SK-N-SH (cell line): ENCODE measurements around the gene GMPPB. TPM values are rescaled to one million over a fixed set of nuclear protein-coding genes. Genes with fewer than 3 reads are reported as not detected.

Source experiments
- CTCF ChIA-PET: fragments of 300-600, 350-600 bp; formaldehyde crosslinking; extraction: SDS; loops from one replicate; lab custom pipeline; 2021; lab: Yijun Ruan, JAX
- POLR2A ChIA-PET: fragments of 350-600 bp; sonication (Branson Sonifier 250); formaldehyde crosslinking; extraction: SDS; loops from one replicate; lab custom pipeline; 2020; ENCODE audit warnings: antibody characterized with exemption, inconsistent platforms; lab: Yijun Ruan, JAX
- DNase-seq: peaks from one replicate; pipeline ENCODE4 v3.0.0; 2012
- H2AFZ ChIP-seq: fragments of 200-600 bp; sonication (generic); 2 replicates; pipeline ENCODE4 v1.8.1; 2016; ENCODE audit warnings: antibody characterized with exemption, mild to moderate bottlenecking, low read depth
- H3F3A ChIP-seq: fragments of 200-600 bp; sonication (generic); replicated peaks from 2 replicates; pipeline ENCODE3; 2016; ENCODE audit warnings: antibody characterized with exemption, mild to moderate bottlenecking; ENCODE audit not compliant: insufficient read depth
- H3K27ac ChIP-seq, 2 experiments: fragments of 200-500 bp in 1 of 2; fragments of 200-600 bp in 1 of 2; sonication (Bioruptor generic) in 1 of 2; sonication (generic), shearing (Covaris generic) in 1 of 2; 2 replicates each; pipeline versions ENCODE4 v1.5.1 to v1.6.1; 2014 to 2016; ENCODE audit warnings: low read depth in 2 of 2, inconsistent platforms in 1 of 2, low read length in 1 of 2, mild to moderate bottlenecking in 1 of 2, mixed read lengths in 1 of 2
- H3K27me3 ChIP-seq: fragments of 200-600 bp; sonication (generic), shearing (Covaris generic); 2 replicates; pipeline ENCODE4 v1.6.1; 2016; ENCODE audit warnings: mixed run types; ENCODE audit not compliant: insufficient read depth
- H3K36me3 ChIP-seq, 2 experiments: fragments of 200-500 bp in 1 of 2; fragments of 200-600 bp in 1 of 2; sonication (Bioruptor generic) in 1 of 2; sonication (generic) in 1 of 2; replicated peaks in 1 of 2; 2 replicates each; pipeline versions ENCODE3 to v1.5.1; 2014 to 2016; ENCODE audit warnings: low read length in 1 of 2, mild to moderate bottlenecking in 1 of 2; ENCODE audit not compliant: insufficient read depth in 2 of 2, control insufficient read depth in 1 of 2
- H3K4me1 ChIP-seq, 2 experiments: fragments of 200-500 bp in 1 of 2; fragments of 200-600 bp in 1 of 2; sonication (Bioruptor generic) in 1 of 2; sonication (generic), shearing (Covaris generic) in 1 of 2; 2 replicates each; pipeline versions ENCODE4 v1.5.1 to v1.6.1; 2014 to 2016; ENCODE audit warnings: low read depth in 1 of 2, low read length in 1 of 2, mixed run types in 1 of 2; ENCODE audit not compliant: insufficient read depth in 2 of 2, control insufficient read depth in 1 of 2
- H3K4me2 ChIP-seq: fragments of 200-600 bp; sonication (generic), shearing (Covaris generic); 2 replicates; pipeline ENCODE4 v1.6.1; 2017; ENCODE audit warnings: mixed run types
- H3K4me3 ChIP-seq, 2 experiments: fragments of 200-500 bp in 1 of 2; fragments of 200-600 bp in 1 of 2; sonication (Bioruptor generic) in 1 of 2; sonication (generic), shearing (Covaris generic) in 1 of 2; 2 replicates each; pipeline versions ENCODE4 v1.5.1 to v1.8.1; 2014 to 2016; ENCODE audit warnings: low read depth in 2 of 2, inconsistent platforms in 1 of 2, low read length in 1 of 2, mild to moderate bottlenecking in 1 of 2, mixed read lengths in 1 of 2, moderate library complexity in 1 of 2
- H3K79me2 ChIP-seq: fragments of 200-600 bp; sonication (generic); 2 replicates; pipeline ENCODE4 v1.8.1; 2017; ENCODE audit warnings: mild to moderate bottlenecking; ENCODE audit not compliant: insufficient read depth
- H3K9ac ChIP-seq: fragments of 200-600 bp; sonication (generic); 2 replicates; pipeline ENCODE4 v1.6.1; 2017; ENCODE audit warnings: mixed run types
- H3K9me2 ChIP-seq: fragments of 200-600 bp; sonication (generic); 2 replicates; pipeline ENCODE4 v1.6.1; 2017; ENCODE audit warnings: mixed run types
- H3K9me3 ChIP-seq: fragments of 200-600 bp; sonication (generic); 2 replicates; pipeline ENCODE4 v1.6.1; 2017; ENCODE audit warnings: mixed run types, mild to moderate bottlenecking, moderate library complexity
- H4K20me1 ChIP-seq: fragments of 200-600 bp; sonication (generic); 2 replicates; pipeline ENCODE4 v1.6.1; 2017; ENCODE audit warnings: mild to moderate bottlenecking, mixed run types; ENCODE audit not compliant: insufficient read depth
- CHD2 ChIP-seq: fragments of 150-350 bp; IDR thresholded peaks from 2 replicates; pipeline ENCODE4 v1.6.1; 2018; ENCODE audit warnings: low read length; ENCODE audit not compliant: partially characterized antibody
- ELF1 ChIP-seq: IDR thresholded peaks from 2 replicates; pipeline ENCODE4 v1.4.0; 2012
- EP300 ChIP-seq, 2 experiments: IDR thresholded peaks; 2 replicates each; pipeline versions ENCODE4 v1.4.0 to v1.6.1; 2012; ENCODE audit warnings: borderline replicate concordance in 1 of 2, low read depth in 1 of 2, low read length in 1 of 2
- EZH2phosphoT487 ChIP-seq: fragments of 200-600 bp; sonication (generic); IDR thresholded peaks from 2 replicates; pipeline ENCODE4 v1.6.1; 2017; ENCODE audit warnings: low read depth, mixed run types, mild to moderate bottlenecking, antibody characterized with exemption, moderate library complexity, borderline replicate concordance
- FOXJ3 ChIP-seq: sonication (generic); formaldehyde crosslinking; IDR thresholded peaks from 2 replicates; pipeline ENCODE4 v1.5.1; 2020; ENCODE audit warnings: mild to moderate bottlenecking, missing genetic modification reagents
- GABPA ChIP-seq: IDR thresholded peaks from 2 replicates; pipeline ENCODE4 v1.4.0; 2012; ENCODE audit warnings: low read depth, mild to moderate bottlenecking
- GATA2 ChIP-seq: sonication (generic); formaldehyde crosslinking; IDR thresholded peaks from 2 replicates; pipeline ENCODE4 v1.5.0; 2020; ENCODE audit warnings: mild to moderate bottlenecking, missing genetic modification reagents
- JUND ChIP-seq: IDR thresholded peaks from 2 replicates; pipeline ENCODE4 v1.4.0; 2012
- MEF2A ChIP-seq: IDR thresholded peaks from 2 replicates; pipeline ENCODE4 v1.4.0; 2012; ENCODE audit warnings: low read depth, borderline replicate concordance
- MXI1 ChIP-seq: IDR thresholded peaks from 2 replicates; pipeline ENCODE4 v1.6.1; 2012; ENCODE audit warnings: mild to moderate bottlenecking, low read depth, low read length, improper control_type of control experiment
- NFIC ChIP-seq: IDR thresholded peaks from 2 replicates; pipeline ENCODE4 v1.4.0; 2012; ENCODE audit warnings: borderline replicate concordance
- NRF1 ChIP-seq: IDR thresholded peaks from 2 replicates; pipeline ENCODE4 v1.6.1; 2012; ENCODE audit warnings: low read depth, mild to moderate bottlenecking, low read length
- POLR2AphosphoS5 ChIP-seq: IDR thresholded peaks from 2 replicates; pipeline ENCODE4 v1.6.1; 2012; ENCODE audit warnings: low read depth, low read length
- RAD21 ChIP-seq: IDR thresholded peaks from 2 replicates; pipeline ENCODE4 v1.6.1; 2012; ENCODE audit warnings: mild to moderate bottlenecking, low read length
- SIN3A ChIP-seq: IDR thresholded peaks from 2 replicates; pipeline ENCODE4 v1.6.1; 2012; ENCODE audit warnings: low read depth, mild to moderate bottlenecking, low read length, moderate library complexity, borderline replicate concordance
- TAF1 ChIP-seq: IDR thresholded peaks from 2 replicates; pipeline ENCODE4 v1.6.1; 2012; ENCODE audit warnings: low read depth, mild to moderate bottlenecking, low read length, moderate library complexity, borderline replicate concordance
- USF1 ChIP-seq: IDR thresholded peaks from 2 replicates; pipeline ENCODE4 v1.4.0; 2012; ENCODE audit warnings: low read depth, borderline replicate concordance
- USF2 ChIP-seq: fragments of 150-350 bp; IDR thresholded peaks from 2 replicates; pipeline ENCODE4 v1.6.1; 2017; ENCODE audit warnings: antibody characterized with exemption, low read length, low read depth, borderline replicate concordance
- WGBS: methylation state at CpG from one replicate; pipeline ENCODE4 v1.1.6; 2017; ENCODE audit warnings: low lambda C conversion rate; 5-methylcytosine and 5-hydroxymethylcytosine counted together
- polyA plus RNA-seq, 3 experiments: library from polyadenylated mRNA; depleted of rRNA; stranded (reverse); fragments of >200 nt; gene quantifications; 2 replicates each; pipeline ENCODE4 v1.2.3, GENCODE V29; 2012
- TF ChIP-seq, protein P1 (sequence below): IDR thresholded peaks from 2 replicates; pipeline ENCODE4 v1.4.0; 2012; ENCODE audit warnings: low read depth
- TF ChIP-seq, protein P2 (sequence below): IDR thresholded peaks from 2 replicates; pipeline ENCODE4 v1.4.0; 2012; ENCODE audit warnings: low read depth, borderline replicate concordance

GMPPB gene
- polyA plus RNA-seq, 1 of the 3 experiments (the other 2 are of a cell fraction) = 25.1 TPM

DNA sequence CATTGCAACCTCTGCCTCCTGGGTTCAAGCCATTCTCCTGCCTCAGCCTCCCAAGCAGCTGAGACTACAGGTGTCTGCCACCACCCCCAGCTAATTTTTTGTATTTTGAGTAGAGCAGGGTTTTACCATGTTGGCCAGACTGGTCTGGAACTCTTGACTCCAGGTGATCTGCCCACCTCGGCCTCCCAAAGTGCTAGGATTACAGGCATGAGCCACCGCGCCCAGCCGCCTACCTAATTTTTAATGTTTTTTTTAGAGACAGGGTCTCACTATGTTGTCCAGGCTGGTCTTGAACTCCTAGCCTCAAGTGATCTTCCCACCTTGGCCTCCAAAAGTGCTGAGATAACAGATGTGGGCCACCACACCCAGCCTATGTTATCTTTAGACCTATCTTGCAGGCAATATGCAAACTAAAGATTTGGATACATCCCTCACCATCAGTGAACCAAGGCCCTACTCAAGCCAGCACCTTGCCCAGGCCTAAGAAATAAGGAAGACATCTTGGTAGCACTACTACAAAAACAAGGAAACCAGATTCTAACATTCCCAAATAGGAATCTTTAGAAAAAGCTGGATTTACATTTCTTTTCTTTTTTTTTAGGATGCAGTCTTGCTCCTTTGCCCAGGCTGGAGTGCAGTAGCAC, 6.3 kb upstream of the GMPPB start:
- TF ChIP-seq RAD21 = no peak
- TF ChIP-seq GATA2 (CRISPR knock-in tag) = no peak
- TF ChIP-seq NFIC = no peak
- Histone ChIP-seq H2AFZ (no peak overlapping the region), H4K20me1 (peaks cover 3% of the 10 kb centered on the region; the same call in 1 of the 2 replicates), H3K9me2 (no peaks in the 10 kb centered on the region), H3K27me3 (no peaks in the 10 kb centered on the region), H3K36me3 (peaks cover 41 to 50% of the 10 kb centered on the region in 2 experiments), H3K27ac (no peak overlapping the region), H3K4me3 (no peak overlapping the region), H3F3A (peaks cover 7% of the 10 kb centered on the region), H3K79me2 (peaks cover 10% of the 10 kb centered on the region; the same call in 1 of the 2 replicates), H3K4me1 (no peaks in the 10 kb centered on the region; a peak in 1 of 4 replicates), H3K9ac (no peak overlapping the region), H3K4me2 (no peak overlapping the region), H3K9me3 (no peaks in the 10 kb centered on the region)
- POLR2A ChIA-PET = no interaction called here
- DNase-seq = no peak
- CTCF ChIA-PET = no interaction called here
- WGBS = 99% methylated on average over 4 of the region's 4 CpGs

DNA sequence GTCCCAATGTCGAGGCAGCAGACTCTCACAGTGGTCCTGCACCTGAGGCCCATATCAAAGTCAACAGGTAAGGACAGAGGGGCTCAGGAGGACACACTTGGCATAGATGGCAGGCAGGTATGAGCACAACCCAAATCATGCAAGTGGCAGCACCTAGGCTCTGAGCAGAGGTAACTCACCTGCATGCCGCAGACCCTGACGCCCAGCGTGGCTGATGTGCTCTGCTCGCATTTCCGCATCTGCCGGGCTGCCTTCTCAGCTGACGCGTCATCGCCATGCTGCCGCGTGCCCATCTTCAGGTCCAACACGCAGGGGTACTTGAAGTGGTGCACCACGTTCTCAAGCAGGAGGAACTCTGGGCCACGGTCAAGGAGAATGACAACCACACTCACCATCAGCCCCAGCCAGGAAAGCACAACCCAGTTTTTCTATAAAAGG, 4.2 kb upstream of the GMPPB start:
- no peaks in the 10 kb centered on the region for H3K27me3 ChIP-seq
- ChIA-PET CTCF (no interaction called here), POLR2A (no interaction called here)
- H3K9me3 ChIP-seq = no peaks in the 10 kb centered on the region
- DNase-seq = no peak
- TF ChIP-seq RAD21 = no peak
- TF ChIP-seq USF1 = no peak
- TF ChIP-seq POLR2AphosphoS5 = no peak
- TF ChIP-seq MEF2A = no peak
- no peak for TF ChIP-seq CHD2
- no peak for TF ChIP-seq ELF1
- TF ChIP-seq, protein P1, sequence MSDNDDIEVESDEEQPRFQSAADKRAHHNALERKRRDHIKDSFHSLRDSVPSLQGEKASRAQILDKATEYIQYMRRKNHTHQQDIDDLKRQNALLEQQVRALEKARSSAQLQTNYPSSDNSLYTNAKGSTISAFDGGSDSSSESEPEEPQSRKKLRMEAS = no peak
- TF ChIP-seq EZH2phosphoT487 = no peak
- no peak for TF ChIP-seq JUND
- TF ChIP-seq MXI1 = no peak
- TF ChIP-seq TAF1 = no peak
- no peak for TF ChIP-seq NRF1
- no peak for TF ChIP-seq GABPA
- TF ChIP-seq SIN3A = no peak
- TF ChIP-seq USF2 = no peak
- TF ChIP-seq EP300 (IDR thresholded peaks at IDR 0.05; ENCODE audit: borderline replicate concordance in 1 of 2, low read depth in 1 of 2, low read length in 1 of 2) = no peak
- TF ChIP-seq FOXJ3 (CRISPR knock-in tag) = no peak
- TF ChIP-seq, protein P2, sequence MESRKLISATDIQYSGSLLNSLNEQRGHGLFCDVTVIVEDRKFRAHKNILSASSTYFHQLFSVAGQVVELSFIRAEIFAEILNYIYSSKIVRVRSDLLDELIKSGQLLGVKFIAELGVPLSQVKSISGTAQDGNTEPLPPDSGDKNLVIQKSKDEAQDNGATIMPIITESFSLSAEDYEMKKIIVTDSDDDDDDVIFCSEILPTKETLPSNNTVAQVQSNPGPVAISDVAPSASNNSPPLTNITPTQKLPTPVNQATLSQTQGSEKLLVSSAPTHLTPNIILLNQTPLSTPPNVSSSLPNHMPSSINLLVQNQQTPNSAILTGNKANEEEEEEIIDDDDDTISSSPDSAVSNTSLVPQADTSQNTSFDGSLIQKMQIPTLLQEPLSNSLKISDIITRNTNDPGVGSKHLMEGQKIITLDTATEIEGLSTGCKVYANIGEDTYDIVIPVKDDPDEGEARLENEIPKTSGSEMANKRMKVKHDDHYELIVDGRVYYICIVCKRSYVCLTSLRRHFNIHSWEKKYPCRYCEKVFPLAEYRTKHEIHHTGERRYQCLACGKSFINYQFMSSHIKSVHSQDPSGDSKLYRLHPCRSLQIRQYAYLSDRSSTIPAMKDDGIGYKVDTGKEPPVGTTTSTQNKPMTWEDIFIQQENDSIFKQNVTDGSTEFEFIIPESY = no peak
- peaks cover 26 to 43% of the 10 kb centered on the region in 2 experiments for H3K36me3 ChIP-seq
- 93% methylated on average over 15 of the region's 15 CpGs for WGBS
- H3K79me2 ChIP-seq = peaks cover 11% of the 10 kb centered on the region
- no peak overlapping the region for H2AFZ ChIP-seq
- no peak overlapping the region for H3K4me3 ChIP-seq
- H4K20me1 ChIP-seq = no peaks in the 10 kb centered on the region
- H3K4me1 ChIP-seq = peaks cover 2 to 11% of the 10 kb centered on the region in 2 experiments; a peak in 1 of 4 replicates
- H3K27ac ChIP-seq = no peak overlapping the region
- no peak overlapping the region for H3K9ac ChIP-seq
- H3F3A ChIP-seq = peaks cover 9% of the 10 kb centered on the region
- H3K4me2 ChIP-seq = no peak overlapping the region
- no peaks in the 10 kb centered on the region for H3K9me2 ChIP-seq
